Measurements from ENCODE around the gene POLR2L.

Gene POLR2L

GRCh38 chr11:839875-840617, 2.3 kb downstream of the POLR2L start:
- no peak for DNase-seq (ENCODE audit: extremely low read depth in 1 of 2, low read depth in 1 of 2)

- no peak for DNase-seq (ENCODE audit: extremely low read depth in 1 of 2, low read depth in 1 of 2)
Measured at GRCh38 chr11:839280-839623, 3.1 kb downstream of the POLR2L start.

GRCh38 chr11:838441-839279, 3.7 kb downstream of the POLR2L start:
- DNase-seq (ENCODE audit: extremely low read depth in 1 of 2, low read depth in 1 of 2): no peak

- DNase-seq (ENCODE audit: extremely low read depth in 1 of 2, low read depth in 1 of 2): no peak
Measured at GRCh38 chr11:837990-838307, 4.4 kb downstream of the POLR2L start.

GRCh38 chr11:837189-837989, 4.9 kb downstream of the POLR2L start:
- DNase-seq (ENCODE audit: extremely low read depth in 1 of 2, low read depth in 1 of 2): no peak

GRCh38 chr11:836700-837099, 5.6 kb downstream of the POLR2L start:
- DNase-seq (ENCODE audit: extremely low read depth in 1 of 2, low read depth in 1 of 2): no peak

- no peak for DNase-seq (ENCODE audit: extremely low read depth in 1 of 2, low read depth in 1 of 2)
Measured at GRCh38 chr11:836274-836673, 6.1 kb downstream of the POLR2L start.

GRCh38 chr11:834371-835316, 7.7 kb downstream of the POLR2L start:
- DNase-seq (ENCODE audit: extremely low read depth in 1 of 2, low read depth in 1 of 2): no peak

GRCh38 chr11:833849-834311, 8.4 kb downstream of the POLR2L start:
- no peak for DNase-seq (ENCODE audit: extremely low read depth in 1 of 2, low read depth in 1 of 2)

- DNase-seq (ENCODE audit: extremely low read depth in 1 of 2, low read depth in 1 of 2): no peak
Measured at GRCh38 chr11:833114-833791, 9.1 kb downstream of the POLR2L start.

- DNase-seq (ENCODE audit: extremely low read depth in 1 of 2, low read depth in 1 of 2): peak in 1 of 2 donors; percentile 50
Measured at GRCh38 chr11:832529-833113, 9.7 kb downstream of the POLR2L start, which contains the start of gene CD151. TSS of gene CD151 (plus strand) at chr11:832952. CDS start at chr11:836070, 3,118 bp downstream.

GRCh38 chr11:831961-832528, 10.3 kb downstream of the POLR2L start:
- no peak for DNase-seq (ENCODE audit: extremely low read depth in 1 of 2, low read depth in 1 of 2)

GRCh38 chr11:831118-831864, 11.0 kb downstream of the POLR2L start:
- DNase-seq (ENCODE audit: extremely low read depth in 1 of 2, low read depth in 1 of 2): no peak

GRCh38 chr11:830295-831117, 11.8 kb downstream of the POLR2L start:
- DNase-seq (ENCODE audit: extremely low read depth in 1 of 2, low read depth in 1 of 2): peak in 1 of 2 donors; percentile 47

- no peak for DNase-seq (ENCODE audit: extremely low read depth in 1 of 2, low read depth in 1 of 2)
Measured at GRCh38 chr11:829847-830294, 12.5 kb downstream of the POLR2L start.

- DNase-seq (ENCODE audit: extremely low read depth in 1 of 2, low read depth in 1 of 2): no peak
Measured at GRCh38 chr11:829176-829846, 13.0 kb downstream of the POLR2L start.
